GM12873 (cell line): ENCODE results near the gene ZP1.

Source experiments
- TF ChIP-seq, protein P1 (sequence below): IDR thresholded peaks from 2 replicates; pipeline ENCODE4 v1.5.1; 2012; ENCODE audit warnings: low read depth, mild to moderate bottlenecking, moderate library complexity, low read length, control low read depth; ENCODE audit not compliant: insufficient read depth; ENCODE audit errors: missing control alignments

ZP1 gene

DNA sequence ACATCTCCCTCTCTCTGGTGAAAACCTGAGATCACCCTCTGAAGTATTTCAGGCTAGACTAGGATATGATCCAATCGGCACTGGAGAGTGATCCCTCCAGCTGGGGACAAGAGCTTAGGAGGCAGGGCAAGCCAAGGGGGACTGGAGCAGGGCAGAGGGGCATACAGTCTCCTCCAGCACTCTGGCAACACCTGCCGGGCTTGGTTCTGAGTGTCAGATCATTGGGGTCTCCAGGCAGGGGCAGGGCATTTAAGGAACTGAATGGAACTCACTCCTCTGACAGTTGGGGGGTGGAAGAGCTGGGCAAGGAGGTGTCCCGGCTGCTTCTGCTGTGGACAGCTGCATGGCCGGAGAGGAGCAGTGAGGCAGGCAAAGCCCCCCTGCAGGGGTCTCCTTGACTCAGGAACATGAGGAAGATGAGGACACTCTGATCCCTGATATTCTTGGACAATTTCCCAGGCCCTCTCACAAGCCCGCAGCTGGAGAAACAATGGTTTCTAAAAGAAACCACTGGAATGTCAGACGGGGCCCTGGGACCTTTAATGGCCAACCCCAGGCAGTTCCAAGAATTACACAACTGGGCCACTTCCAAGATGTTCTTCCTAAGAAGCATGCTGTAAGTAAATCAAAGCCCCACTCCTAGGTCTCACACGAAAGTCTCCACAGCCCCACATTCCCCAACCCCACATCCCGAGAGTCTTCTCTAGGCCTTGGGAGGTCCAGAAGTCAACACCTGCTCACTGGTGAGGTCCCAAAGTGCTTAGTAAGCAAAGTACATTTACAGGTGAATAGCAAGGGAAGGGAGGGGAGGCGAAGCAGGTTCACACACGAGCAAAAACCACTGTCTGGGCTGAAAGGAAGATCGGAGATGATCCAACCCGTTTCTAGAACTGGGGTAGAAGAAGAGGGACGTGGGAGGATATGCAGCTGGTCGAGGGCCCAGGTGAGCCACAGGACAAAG lies 26.6 kb upstream of the ZP1 start:
- TF ChIP-seq, protein P1, sequence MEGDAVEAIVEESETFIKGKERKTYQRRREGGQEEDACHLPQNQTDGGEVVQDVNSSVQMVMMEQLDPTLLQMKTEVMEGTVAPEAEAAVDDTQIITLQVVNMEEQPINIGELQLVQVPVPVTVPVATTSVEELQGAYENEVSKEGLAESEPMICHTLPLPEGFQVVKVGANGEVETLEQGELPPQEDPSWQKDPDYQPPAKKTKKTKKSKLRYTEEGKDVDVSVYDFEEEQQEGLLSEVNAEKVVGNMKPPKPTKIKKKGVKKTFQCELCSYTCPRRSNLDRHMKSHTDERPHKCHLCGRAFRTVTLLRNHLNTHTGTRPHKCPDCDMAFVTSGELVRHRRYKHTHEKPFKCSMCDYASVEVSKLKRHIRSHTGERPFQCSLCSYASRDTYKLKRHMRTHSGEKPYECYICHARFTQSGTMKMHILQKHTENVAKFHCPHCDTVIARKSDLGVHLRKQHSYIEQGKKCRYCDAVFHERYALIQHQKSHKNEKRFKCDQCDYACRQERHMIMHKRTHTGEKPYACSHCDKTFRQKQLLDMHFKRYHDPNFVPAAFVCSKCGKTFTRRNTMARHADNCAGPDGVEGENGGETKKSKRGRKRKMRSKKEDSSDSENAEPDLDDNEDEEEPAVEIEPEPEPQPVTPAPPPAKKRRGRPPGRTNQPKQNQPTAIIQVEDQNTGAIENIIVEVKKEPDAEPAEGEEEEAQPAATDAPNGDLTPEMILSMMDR, result no peak

DNA sequence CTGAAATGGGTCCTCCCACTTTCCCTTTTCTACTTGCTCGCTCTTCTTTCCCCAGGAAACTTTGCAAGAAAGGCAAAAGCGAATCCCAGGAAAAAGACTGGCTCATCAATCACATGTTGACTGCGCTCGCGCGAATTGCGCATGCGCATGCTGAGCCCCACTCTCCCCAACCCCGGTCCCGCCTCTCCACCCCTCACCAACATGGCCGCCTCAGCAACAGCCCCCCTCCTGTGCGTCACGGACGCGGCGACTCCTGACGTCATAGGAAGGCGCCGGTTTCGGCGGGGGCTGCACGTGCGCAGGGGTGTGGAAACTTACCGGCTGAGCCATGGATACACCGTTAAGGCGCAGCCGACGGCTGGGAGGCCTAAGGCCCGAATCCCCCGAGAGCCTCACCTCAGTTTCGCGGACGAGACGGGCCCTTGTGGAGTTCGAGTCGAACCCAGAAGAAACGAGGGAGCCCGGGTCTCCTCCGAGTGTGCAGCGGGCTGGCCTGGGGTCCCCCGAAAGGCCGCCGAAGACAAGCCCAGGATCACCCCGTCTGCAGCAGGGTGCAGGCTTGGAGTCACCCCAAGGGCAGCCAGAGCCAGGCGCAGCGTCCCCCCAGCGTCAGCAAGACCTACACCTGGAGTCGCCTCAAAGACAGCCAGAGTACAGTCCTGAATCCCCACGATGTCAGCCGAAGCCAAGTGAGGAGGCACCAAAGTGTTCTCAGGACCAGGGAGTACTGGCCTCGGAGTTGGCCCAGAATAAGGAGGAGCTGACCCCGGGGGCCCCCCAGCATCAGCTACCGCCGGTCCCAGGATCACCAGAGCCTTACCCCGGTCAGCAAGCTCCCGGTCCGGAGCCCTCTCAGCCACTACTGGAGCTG lies 25.3 kb upstream of the ZP1 start, which contains the start of gene CCDC86:
TSS of gene CCDC86 (plus strand) at position 317 of the 871 bp plus-strand sequence. CDS start at position 329, 12 bp downstream.
- TF ChIP-seq, protein P1, result no peak

DNA sequence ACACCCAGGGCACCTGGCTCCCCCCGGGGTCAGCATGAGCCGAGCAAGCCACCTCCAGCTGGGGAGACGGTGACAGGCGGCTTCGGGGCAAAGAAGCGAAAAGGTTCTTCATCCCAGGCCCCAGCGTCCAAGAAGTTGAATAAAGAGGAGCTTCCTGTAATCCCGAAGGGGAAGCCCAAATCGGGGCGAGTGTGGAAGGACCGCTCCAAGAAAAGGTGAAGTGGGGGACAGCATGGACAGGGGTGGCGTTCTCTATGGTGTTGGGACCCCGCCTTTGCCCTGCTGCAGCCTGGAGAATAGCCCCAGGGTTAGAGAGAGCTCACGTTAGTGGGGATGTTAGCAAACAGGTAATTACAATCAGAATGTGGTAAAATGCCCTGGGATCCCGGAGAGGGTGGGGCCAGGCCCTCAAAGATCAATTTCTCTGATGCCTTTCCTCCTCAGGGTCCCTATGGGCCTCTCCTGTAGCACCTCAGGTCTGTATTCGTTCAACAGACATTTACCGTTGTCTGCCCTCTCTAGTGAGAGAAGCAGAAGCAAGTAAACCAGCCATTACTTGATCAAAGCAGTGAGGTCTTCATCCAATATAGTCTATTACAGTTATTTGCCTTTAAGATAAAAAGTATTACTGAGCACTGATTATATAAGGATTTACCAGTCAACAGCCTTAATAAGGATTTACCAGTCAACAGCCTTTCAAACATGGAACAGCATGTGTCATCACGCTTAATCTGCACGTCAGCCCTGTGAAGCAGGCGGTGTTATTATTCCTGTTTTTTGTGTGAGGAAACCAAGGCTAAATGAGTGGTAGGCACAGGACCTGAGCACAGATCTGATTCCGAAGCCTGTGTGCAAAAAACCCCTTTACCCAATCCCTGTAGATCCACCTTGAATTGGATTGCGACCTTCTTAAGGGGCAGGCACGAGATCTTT lies 24.4 kb upstream of the ZP1 start:
- TF ChIP-seq, protein P1, result no peak

DNA sequence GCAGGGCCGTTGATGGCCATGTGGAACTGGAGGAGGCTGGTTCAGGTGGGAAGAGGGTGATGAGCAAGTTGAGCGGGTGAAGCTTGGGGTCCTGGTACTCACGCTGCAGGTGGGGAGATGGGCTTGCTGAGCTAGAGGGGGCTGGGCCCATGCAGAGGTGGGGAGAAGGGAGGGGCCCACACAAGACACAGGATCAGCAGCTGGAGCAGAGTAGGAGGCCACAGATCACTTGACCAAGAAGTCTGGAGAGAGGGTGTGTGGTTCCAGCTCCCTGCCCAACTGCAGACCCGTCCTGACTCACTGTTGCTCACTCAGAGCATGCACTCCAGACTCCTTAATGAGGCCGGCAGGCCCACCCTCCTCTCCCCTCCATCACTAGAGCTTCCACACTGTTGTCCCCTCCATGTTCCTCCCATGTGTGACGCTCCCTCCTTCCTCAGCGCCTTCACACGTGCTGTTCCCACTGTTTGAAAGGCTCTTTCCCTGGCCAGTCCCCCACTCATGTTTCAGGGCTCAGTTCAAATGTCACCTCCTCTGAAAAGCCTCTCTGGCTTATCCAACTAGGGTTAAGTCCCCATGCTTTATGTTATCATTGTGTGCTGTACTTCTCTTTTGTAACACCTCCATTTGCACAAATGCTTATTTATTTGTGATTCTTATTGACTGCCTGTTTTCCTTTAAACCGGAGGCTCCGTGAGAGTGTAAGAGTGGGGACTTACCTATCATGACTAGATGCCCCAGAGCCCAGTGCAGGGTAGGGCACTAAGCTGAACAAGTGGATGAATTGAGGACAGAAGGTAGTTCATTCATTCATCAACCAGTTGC lies 23.1 kb upstream of the ZP1 start:
- TF ChIP-seq, protein P1, result no peak

DNA sequence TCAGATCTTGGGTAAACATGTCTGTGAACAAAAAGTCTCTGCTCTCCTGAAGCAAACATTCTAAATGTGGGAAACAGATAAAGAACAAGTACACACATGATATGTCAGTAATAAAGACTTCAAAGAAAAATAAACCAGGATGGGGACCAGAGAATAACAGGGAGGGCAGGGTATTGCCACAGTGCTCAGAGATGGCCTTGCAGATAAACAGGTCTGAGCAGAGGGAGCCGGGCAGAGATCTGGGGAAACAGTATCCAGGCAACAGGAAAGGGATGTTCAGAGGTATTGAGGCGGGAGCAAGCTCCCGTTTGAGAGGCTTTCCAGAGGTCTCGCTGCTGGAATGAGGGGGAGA lies 22.5 kb upstream of the ZP1 start:
- TF ChIP-seq, protein P1, result no peak

DNA sequence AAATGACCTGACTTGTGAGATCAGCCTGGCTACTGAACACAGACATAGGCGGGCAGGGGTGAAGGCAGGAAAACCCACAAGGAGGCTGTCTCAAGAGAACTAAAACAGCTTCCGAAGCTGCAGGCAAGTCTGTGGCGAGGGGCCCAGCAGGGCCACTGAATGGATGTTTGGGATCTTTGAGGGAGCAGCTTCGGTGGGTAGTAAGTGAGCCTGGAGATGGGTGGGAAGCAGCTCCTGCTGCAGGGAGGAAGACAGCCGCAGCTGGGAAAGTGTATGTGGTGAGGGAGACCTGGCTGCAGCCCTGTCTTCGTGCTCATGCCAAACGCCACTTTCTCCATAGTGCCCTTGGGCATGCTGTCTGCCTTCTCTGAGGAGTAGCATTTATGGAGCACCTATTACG lies 22.0 kb upstream of the ZP1 start:
- TF ChIP-seq, protein P1, result no peak
